Measurements from ENCODE around the gene ZDHHC13. TPM values are rescaled to one million over a fixed set of nuclear protein-coding genes. Genes with fewer than 3 reads are reported as not detected.

Gene ZDHHC13
- total RNA-seq, 1 donor from 2014 or later = 5.2 TPM

DNA sequence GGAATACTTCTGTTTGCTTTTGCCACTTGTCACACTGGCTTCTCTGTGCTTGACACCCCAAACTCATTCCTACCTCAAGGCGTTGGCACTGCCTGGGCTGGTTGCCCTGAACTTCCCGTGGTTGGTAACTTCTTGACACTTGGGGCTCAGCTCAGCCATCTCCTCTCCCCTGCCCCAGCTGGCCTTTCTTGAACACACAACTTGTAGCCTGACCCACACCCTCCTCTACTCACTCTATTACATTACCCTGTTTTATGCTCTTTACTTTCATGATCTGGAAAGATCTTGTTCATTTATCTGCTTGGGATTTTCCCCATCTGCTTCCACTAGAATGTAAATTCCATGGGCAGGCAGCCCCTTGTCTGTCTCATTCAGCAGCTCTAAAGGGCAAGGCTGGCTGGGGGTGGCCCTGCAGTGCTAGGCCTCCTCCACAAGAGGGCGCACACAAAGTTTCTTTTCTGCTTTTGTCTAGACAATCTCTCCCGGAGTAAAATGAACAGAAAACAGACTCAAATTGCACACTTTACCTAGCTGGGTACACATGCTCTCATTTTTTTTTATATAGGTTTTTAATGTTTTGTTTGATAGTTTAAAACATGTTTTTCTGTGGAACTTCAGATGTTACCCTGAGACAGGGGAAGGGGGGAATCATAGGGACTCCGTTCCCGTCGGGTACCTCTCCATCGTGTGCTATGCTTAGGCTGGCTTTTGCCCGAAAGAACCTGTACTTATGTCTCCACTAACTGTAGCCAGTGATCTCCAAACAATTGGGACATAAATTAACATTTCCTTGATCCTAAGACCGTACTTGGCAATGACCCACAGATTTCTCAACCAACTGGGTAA lies 40.0 kb upstream of the ZDHHC13 start:
- Histone ChIP-seq H3K9me3 (no peaks in the 10 kb centered on the region), H3K36me3 (no peaks in the 10 kb centered on the region), H3K4me3 (no peak overlapping the region), H3K27ac (no peak overlapping the region), H3K4me1 (no peaks in the 10 kb centered on the region), H3K27me3 (no peaks in the 10 kb centered on the region)
- no peak for DNase-seq (ENCODE audit: low spot score in 2 of 2)
- TF ChIP-seq, protein P1, sequence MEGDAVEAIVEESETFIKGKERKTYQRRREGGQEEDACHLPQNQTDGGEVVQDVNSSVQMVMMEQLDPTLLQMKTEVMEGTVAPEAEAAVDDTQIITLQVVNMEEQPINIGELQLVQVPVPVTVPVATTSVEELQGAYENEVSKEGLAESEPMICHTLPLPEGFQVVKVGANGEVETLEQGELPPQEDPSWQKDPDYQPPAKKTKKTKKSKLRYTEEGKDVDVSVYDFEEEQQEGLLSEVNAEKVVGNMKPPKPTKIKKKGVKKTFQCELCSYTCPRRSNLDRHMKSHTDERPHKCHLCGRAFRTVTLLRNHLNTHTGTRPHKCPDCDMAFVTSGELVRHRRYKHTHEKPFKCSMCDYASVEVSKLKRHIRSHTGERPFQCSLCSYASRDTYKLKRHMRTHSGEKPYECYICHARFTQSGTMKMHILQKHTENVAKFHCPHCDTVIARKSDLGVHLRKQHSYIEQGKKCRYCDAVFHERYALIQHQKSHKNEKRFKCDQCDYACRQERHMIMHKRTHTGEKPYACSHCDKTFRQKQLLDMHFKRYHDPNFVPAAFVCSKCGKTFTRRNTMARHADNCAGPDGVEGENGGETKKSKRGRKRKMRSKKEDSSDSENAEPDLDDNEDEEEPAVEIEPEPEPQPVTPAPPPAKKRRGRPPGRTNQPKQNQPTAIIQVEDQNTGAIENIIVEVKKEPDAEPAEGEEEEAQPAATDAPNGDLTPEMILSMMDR (IDR thresholded peaks at IDR 0.05) = peak; percentile 48 to 93 (median 90)
- intact Hi-C loops (cut with DNase I) = no loop called here

DNA sequence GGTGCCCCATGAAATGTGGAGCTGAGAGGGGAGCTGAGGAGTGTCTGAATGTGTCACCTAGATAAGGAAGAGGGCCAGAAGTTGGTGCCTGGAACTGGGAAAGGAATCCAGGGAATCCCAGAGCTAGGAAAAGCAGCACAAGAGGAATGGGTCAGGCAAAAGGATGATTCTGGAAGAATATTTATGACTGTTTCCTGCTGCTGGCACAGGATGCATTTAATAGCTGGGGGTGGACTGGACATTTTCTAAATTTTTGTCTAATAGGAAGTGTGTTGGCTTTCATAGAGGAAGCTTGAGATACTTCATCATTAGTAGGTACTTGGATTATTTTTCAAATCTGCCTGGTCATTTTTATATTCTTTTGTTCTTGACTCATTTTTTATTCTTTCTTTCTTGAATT lies 39.0 kb upstream of the ZDHHC13 start:
- DNase-seq (ENCODE audit: low spot score in 2 of 2) = no peak
- no peaks in the 10 kb centered on the region for H3K9me3 ChIP-seq
- intact Hi-C loops (cut with DNase I) = no loop called here
- no peak overlapping the region for H3K4me3 ChIP-seq
- TF ChIP-seq, protein P1 (IDR thresholded peaks at IDR 0.05) = no peak
- no peaks in the 10 kb centered on the region for H3K4me1 ChIP-seq
- H3K27ac ChIP-seq = no peak overlapping the region
- no peaks in the 10 kb centered on the region for H3K36me3 ChIP-seq
- no peaks in the 10 kb centered on the region for H3K27me3 ChIP-seq

DNA sequence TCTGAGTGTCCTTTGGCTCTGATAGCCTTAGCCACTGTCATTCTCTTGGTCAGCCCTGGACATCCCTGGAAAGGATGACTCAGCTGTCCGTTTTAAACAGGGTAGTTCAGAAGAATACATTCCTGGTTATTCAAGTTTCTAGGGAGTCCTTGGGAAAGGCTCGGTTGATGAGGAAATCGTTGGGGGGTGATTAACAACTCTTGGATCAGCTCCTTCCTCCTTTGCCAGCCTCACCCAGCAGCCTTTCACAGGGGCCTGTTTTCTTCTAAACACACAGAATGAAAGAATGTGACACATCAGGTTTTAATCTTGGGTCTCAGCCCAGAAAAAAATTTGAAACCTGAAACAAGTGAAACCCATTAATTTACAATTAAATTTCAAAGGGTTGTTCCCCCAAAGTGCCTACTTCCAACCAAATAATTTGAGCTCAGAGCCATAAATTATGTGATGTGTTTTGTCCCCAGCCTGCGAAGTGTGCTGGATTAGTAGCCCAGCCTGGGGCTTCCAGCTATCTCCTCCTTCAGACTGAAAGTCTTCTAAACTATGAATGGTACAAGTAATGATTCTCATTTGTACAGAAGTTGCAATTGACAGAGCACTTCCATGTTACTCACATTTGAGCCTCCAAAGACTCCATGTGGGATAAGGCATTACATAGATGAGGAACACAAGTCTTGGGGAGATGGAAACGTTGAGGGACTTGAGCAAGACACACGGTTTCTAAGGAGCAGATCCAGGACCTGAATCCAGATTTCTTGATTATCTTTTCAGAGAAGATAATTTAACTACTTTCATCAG lies 37.1 kb upstream of the ZDHHC13 start:
- intact Hi-C loops (cut with DNase I) = no loop called here
- no peak overlapping the region for H3K27ac ChIP-seq

DNA sequence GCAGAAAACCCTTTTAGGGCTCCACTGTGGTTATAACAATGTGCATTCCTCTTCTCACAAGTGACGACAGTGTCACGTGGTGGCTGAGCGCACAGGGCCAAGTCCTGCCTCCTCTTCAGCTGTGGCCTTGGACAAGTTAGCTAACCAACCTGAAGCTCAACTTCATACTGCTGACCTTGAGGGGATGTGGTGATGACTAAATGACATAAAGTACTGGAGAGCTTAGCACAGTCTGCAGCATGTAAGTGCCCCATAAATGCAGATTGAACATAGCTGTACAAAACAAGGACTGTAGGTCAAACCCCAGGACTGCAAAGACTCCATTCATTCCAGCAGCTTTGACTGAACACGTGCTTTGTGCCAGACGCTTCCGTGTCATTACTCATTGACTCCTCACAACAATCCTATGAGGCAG lies 36.4 kb upstream of the ZDHHC13 start:
- Histone ChIP-seq H3K27me3 (no peaks in the 10 kb centered on the region), H3K9me3 (no peaks in the 10 kb centered on the region), H3K4me3 (no peak overlapping the region), H3K27ac (no peak overlapping the region), H3K4me1 (no peaks in the 10 kb centered on the region), H3K36me3 (no peaks in the 10 kb centered on the region)
- no peak for DNase-seq (ENCODE audit: low spot score in 2 of 2)
- TF ChIP-seq, protein P1 (IDR thresholded peaks at IDR 0.05) = no peak
- intact Hi-C loops (cut with DNase I) = no loop called here

More for the DNA sequence above, 37.1 kb upstream of the ZDHHC13 start:
- Histone ChIP-seq H3K4me3 (no peak overlapping the region), H3K27me3 (no peaks in the 10 kb centered on the region), H3K9me3 (no peaks in the 10 kb centered on the region), H3K4me1 (no peaks in the 10 kb centered on the region), H3K36me3 (no peaks in the 10 kb centered on the region)
- no peak for DNase-seq (ENCODE audit: low spot score in 2 of 2)
- TF ChIP-seq, protein P1 (IDR thresholded peaks at IDR 0.05) = no peak

DNA sequence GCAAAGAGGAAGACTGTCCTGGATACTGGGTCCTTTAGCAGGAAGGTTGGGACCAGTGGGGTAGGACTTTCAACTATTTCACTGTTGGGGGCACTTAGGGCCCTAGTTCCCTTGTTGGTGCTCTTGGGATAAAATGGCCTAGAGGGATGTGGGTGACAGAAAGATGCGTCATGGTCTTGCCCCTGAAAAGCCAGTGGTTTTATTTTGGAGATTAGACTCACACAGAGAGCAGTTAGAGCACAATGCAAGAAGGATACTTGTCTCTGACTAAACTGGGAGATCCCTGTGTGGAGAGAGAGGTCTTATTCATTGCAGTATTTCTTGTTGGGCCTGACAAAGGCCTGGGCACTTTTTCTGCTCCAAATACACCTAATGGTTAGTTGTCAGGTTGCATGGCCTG lies 33.8 kb upstream of the ZDHHC13 start:
- TF ChIP-seq, protein P1 (IDR thresholded peaks at IDR 0.05) = no peak
- Histone ChIP-seq H3K4me1 (no peaks in the 10 kb centered on the region), H3K27me3 (no peaks in the 10 kb centered on the region), H3K9me3 (no peaks in the 10 kb centered on the region), H3K4me3 (no peak overlapping the region), H3K27ac (no peak overlapping the region), H3K36me3 (no peaks in the 10 kb centered on the region)
- intact Hi-C loops (cut with DNase I) = no loop called here
- no peak for DNase-seq (ENCODE audit: low spot score in 2 of 2)
